ENCODE measurements around the gene AMPD3. TPM values are rescaled to one million over a fixed set of nuclear protein-coding genes. Genes with fewer than 3 reads are reported as not detected.

AMPD3 gene
- total and polyA plus RNA-seq, 2 donors (not counting 1 experiment from before 2014, with no cell fraction given) = 40.1 to 85.5 TPM

- WGBS (ENCODE audit: insufficient coverage) = 46% methylated on average over 5 of the region's 7 CpGs
- H3K4me1 Mint-ChIP-seq = peaks cover 73% of the 10 kb centered on the region
- H3K36me3 ChIP-seq (replicated peaks in 1 of 2; ENCODE audit: control extremely low read depth in 1 of 2, control insufficient read depth in 1 of 2, extremely low read depth in 1 of 2, insufficient read depth in 2 of 2, low read length in 1 of 2) = peaks cover 5 to 36% of the 10 kb centered on the region in 2 experiments
- peak overlapping the region; percentile 66 for H3K9ac ChIP-seq (ENCODE audit: low read length)
- ATAC-seq (ENCODE audit: low read depth) (peak; percentile 55), DNase-seq (peak; percentile 88)
- H3K4me3 ChIP-seq (ENCODE audit: control extremely low read depth in 1 of 5, extremely low read depth in 1 of 5, insufficient read depth in 1 of 5, low read depth in 2 of 5, low read length in 4 of 5) = peak overlapping the region in 4 of 5 experiments; percentile 16 to 42 (median 34)
- H3K9me3 Mint-ChIP-seq (ENCODE audit: insufficient read depth) = no peaks in the 10 kb centered on the region
- peak overlapping the region; percentile 98 for H3K27ac Mint-ChIP-seq
- H3K27me3 Mint-ChIP-seq = no peaks in the 10 kb centered on the region
- H3K9me3 ChIP-seq (ENCODE audit: control extremely low read depth in 1 of 3, control insufficient read depth in 2 of 3, insufficient read depth in 1 of 3, low read length in 2 of 3) = no peaks in the 10 kb centered on the region
- TF ChIP-seq CTCF (IDR thresholded peaks at IDR 0.05) (no peak), EZH2 (IDR thresholded peaks at IDR 0.05; ENCODE audit: borderline replicate concordance, insufficient read depth, low read depth, low read length, poor library complexity, severe bottlenecking) (no peak)
- ChIA-PET CTCF (interaction anchor here (0.5 to 9.7 kb wide), 10 partner anchors 8 to 105 kb away, joined by 4 to 146 read pairs (median 5); partner anchors contain the start of gene RNF141), POLR2A (interaction anchor here (0.5 to 2.4 kb wide), 7 partner anchors 18 to 1548 kb away, joined by 3 to 9 read pairs (median 4); partner anchors contain the start of genes AKIP1, CTR9 and RNF141)
- H3K27me3 ChIP-seq (replicated peaks in 1 of 4; ENCODE audit: control extremely low read depth in 1 of 4, control insufficient read depth in 3 of 4, insufficient read depth in 4 of 4, low read length in 3 of 4) = no peaks in the 10 kb centered on the region
- H4K20me1 ChIP-seq (ENCODE audit: control insufficient read depth, insufficient read depth, low read length, poor library complexity, severe bottlenecking) = peaks cover 26% of the 10 kb centered on the region
- H3K4me2 ChIP-seq (replicated peaks; ENCODE audit: low read depth, low read length, poor library complexity, severe bottlenecking) = peak overlapping the region; percentile 80
- H3K79me2 ChIP-seq (ENCODE audit: control insufficient read depth, insufficient read depth, low read length) = peaks cover 95% of the 10 kb centered on the region
- intact Hi-C loops (cut with micrococcal nuclease) = loop anchor here (1.0 to 10.0 kb wide), 4 partner anchors 8 to 154 kb away; partner anchors contain the start of genes ADM and RNF141
- peaks cover 65 to 73% of the 10 kb centered on the region in 2 donors for H3K4me1 ChIP-seq (ENCODE audit: control insufficient read depth in 2 of 2, insufficient read depth in 2 of 2, low read length in 2 of 2)
- H3K4me3 Mint-ChIP-seq = peak overlapping the region; percentile 86
- H3K27ac ChIP-seq (ENCODE audit: low read length in 2 of 2) = peak overlapping the region; percentile 80 to 98
- peak overlapping the region; percentile 59 for H2AFZ ChIP-seq (ENCODE audit: insufficient read depth, low read depth, low read length, poor library complexity, severe bottlenecking)
These were observed 4.2 kb downstream of the AMPD3 start for GRCh38 chr11:10459029-10459970.
